GM12878 (cell line): Measurements from ENCODE around the gene LSAMP. TPM values are rescaled to one million over a fixed set of nuclear protein-coding genes. Genes with fewer than 3 reads are reported as not detected.

Source experiments
- ATAC-seq: fragments of 200-7000 bp; cut with Tn5 transposase; 3 replicates; pipeline ENCODE4 v1.9.1; 2020; ENCODE audit warnings: mild to moderate bottlenecking, moderate library complexity
- BruUV-seq: library from RNA; stranded (reverse); fragments of 400-500 nt; replicated peaks from 2 replicates; lab custom pipeline; 2021; lab: Mats Ljungman, UMichigan
- CTCF ChIA-PET: fragments of 300-600 bp; sonication (Branson Sonifier 250); formaldehyde crosslinking; extraction: SDS; loops from one replicate; lab custom pipeline; 2021; ENCODE audit warnings: inconsistent platforms; lab: Yijun Ruan, JAX
- POLR2A ChIA-PET: fragments of 350-600 bp; formaldehyde crosslinking; extraction: SDS; loops from one replicate; lab custom pipeline; 2021; ENCODE audit warnings: inconsistent platforms; lab: Charles Lee
- RAD21 ChIA-PET: fragments of 300-600 bp; sonication (Branson Sonifier 250); formaldehyde crosslinking; loops from one replicate; lab custom pipeline; 2023; ENCODE audit warnings: antibody characterized with exemption; ENCODE audit not compliant: unreplicated experiment; lab: Charles Lee
- SMC1A ChIA-PET: fragments of 300-600 bp; sonication (Branson Sonifier 250); formaldehyde crosslinking; loops from one replicate; lab custom pipeline; 2023; ENCODE audit not compliant: unreplicated experiment, uncharacterized antibody; lab: Charles Lee
- DNase-seq: peaks from one replicate; pipeline ENCODE4 v3.0.0-alpha.2; 2011; ENCODE audit warnings: low read depth, low spot score
- FAIRE-seq: peaks from 3 replicates; lab custom pipeline; 2011; peaks lifted over from hg19 to GRCh38; lab: Jason Lieb, UNC
- H2AFZ ChIP-seq: 2 replicates; pipeline ENCODE4 v1.6.0; 2011; ENCODE audit warnings: low read depth, low read length, control low read depth; ENCODE audit not compliant: control insufficient read depth
- H3K27ac ChIP-seq: 2 replicates; pipeline ENCODE4 v1.5.1; 2011; ENCODE audit warnings: control low read depth; ENCODE audit not compliant: control insufficient read depth, insufficient read depth
- H3K27me3 ChIP-seq, 2 experiments: replicated peaks in 1 of 2; 2 replicates each; pipeline versions ENCODE4 v1.6.0 to v1.6.1; 2011; ENCODE audit warnings: low read length in 1 of 2; ENCODE audit not compliant: control insufficient read depth in 2 of 2, insufficient read depth in 2 of 2
- H3K36me3 ChIP-seq, 2 experiments: 2 replicates each; pipeline ENCODE4 v1.5.1; 2011; ENCODE audit warnings: low read length in 1 of 2; ENCODE audit not compliant: control insufficient read depth in 2 of 2, insufficient read depth in 2 of 2
- H3K4me1 ChIP-seq: 2 replicates; pipeline ENCODE4 v1.6.1; 2011; ENCODE audit warnings: mild to moderate bottlenecking, low read length, moderate library complexity, mixed read lengths; ENCODE audit not compliant: control insufficient read depth, insufficient read depth
- H3K4me2 ChIP-seq: 2 replicates; pipeline ENCODE4 v1.6.0; 2011; ENCODE audit warnings: control low read depth; ENCODE audit not compliant: control insufficient read depth, insufficient read depth
- H3K4me3 ChIP-seq: fragments of 200-600 bp; sonication (generic); 2 replicates; pipeline ENCODE4 v1.5.1; 2016
- H3K79me2 ChIP-seq: 2 replicates; pipeline ENCODE4 v1.6.0; 2011; ENCODE audit warnings: low read length; ENCODE audit not compliant: control insufficient read depth, insufficient read depth
- H3K9ac ChIP-seq: 2 replicates; pipeline ENCODE4 v1.8.0; 2011; ENCODE audit warnings: low read length, control low read depth, mixed read lengths; ENCODE audit not compliant: control insufficient read depth, insufficient read depth
- H3K9me3 ChIP-seq: replicated peaks from 3 replicates; pipeline ENCODE4 v1.5.1; 2011; ENCODE audit warnings: mild to moderate bottlenecking, low read length; ENCODE audit not compliant: control insufficient read depth, insufficient read depth
- H4K20me1 ChIP-seq: 2 replicates; pipeline ENCODE4 v1.6.0; 2011; ENCODE audit not compliant: control insufficient read depth, insufficient read depth
- SP1 ChIP-seq: IDR thresholded peaks from one replicate; pipeline ENCODE4 v1.6.1; 2011; ENCODE audit warnings: low read depth, low read length
- TCF7 ChIP-seq: IDR thresholded peaks from 2 replicates; pipeline ENCODE4 v1.6.1; 2014; ENCODE audit warnings: antibody characterized with exemption, borderline replicate concordance
- WGBS: methylation state at CpG from one replicate; pipeline ENCODE4 v1.1.6; 2016; ENCODE audit warnings: low lambda C conversion rate; ENCODE audit not compliant: insufficient replicate concordance, insufficient coverage; ENCODE audit errors: missing lambda C conversion rate; 5-methylcytosine and 5-hydroxymethylcytosine counted together
- in situ Hi-C: fragments of 300-500 bp; cut with MboI; formaldehyde crosslinking; loops from 9 replicates; pipeline ENCODE4 v1.14.3; 2018; ENCODE audit warnings: mixed read lengths
- intact Hi-C: fragments of 100-400 bp; cut with micrococcal nuclease; formaldehyde crosslinking; loops from one replicate; pipeline ENCODE4 v1.14.2; 2022; ENCODE audit not compliant: unreplicated experiment
- polyA plus RNA-seq, 11 experiments: library from polyadenylated mRNA; depleted of rRNA in 4 of 11; unstranded in 6 of 11; stranded (reverse) in 5 of 11; fragments of >200 nt; fragmentation: Nextera tagmentation in 4 of 11; fragmentation: Illumina TruSeq in 1 of 11; extraction: Ambion mirVana in 4 of 11; extraction: Trizol in 1 of 11; gene quantifications; 1 replicate in 1 of 11; 2 replicates in 10 of 11; pipeline versions ENCODE4 v1.2.1 to v1.2.3, GENCODE V29; 2011 to 2016; ENCODE audit warnings: inconsistent platforms in 2 of 11, missing spikeins in 2 of 11, low read depth in 1 of 11
- total RNA-seq, 4 experiments: library from RNA; depleted of rRNA in 3 of 4; stranded (reverse); fragments of >200 nt in 3 of 4; fragmentation: Illumina TruSeq in 1 of 4; extraction: Trizol in 1 of 4; gene quantifications; 2 replicates each; pipeline versions ENCODE4 v1.2.1 to v1.2.3, GENCODE V29; 2013 to 2021
- TF ChIP-seq, protein P1 (sequence below): fragments of 450-650 bp; conservative IDR thresholded peaks from 2 replicates; pipeline ENCODE4 v1.6.1; 2017; ENCODE audit warnings: mild to moderate bottlenecking, moderate library complexity
- TF ChIP-seq, protein P2 (sequence below): fragments of 450-650 bp; IDR thresholded peaks from 2 replicates; pipeline ENCODE4 v1.6.1; 2018; ENCODE audit warnings: mild to moderate bottlenecking, low read depth, moderate library complexity; ENCODE audit not compliant: partially characterized antibody

The LSAMP gene
- total and polyA plus RNA-seq, 10 of the 15 experiments (the other 5 are each of a cell fraction or from before 2014, with no cell fraction given) = 2.0 to 12.7 (median 6.5) TPM

DNA sequence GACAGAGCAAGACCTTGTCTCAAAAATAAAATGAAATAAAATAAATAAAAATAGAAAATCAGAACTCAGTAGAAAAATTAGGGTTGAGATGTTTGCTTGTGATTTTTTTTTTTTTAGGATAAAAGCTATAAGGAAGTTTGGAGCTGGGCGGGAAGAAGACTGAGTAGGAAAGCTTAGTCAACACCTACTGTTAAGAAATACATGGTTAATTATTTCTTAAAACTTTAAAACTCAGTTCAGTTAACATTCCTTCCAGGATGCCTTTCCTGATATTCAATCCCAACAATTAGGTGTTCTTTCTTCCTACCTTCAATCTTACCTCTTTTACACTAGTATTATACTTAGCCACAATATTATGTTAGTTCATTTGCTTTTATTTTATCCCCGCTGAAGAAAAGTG lies 246.2 kb downstream of the LSAMP start:
- FAIRE-seq (no peak), DNase-seq (no peak), ATAC-seq (no peak)
- no TSS peak for BruUV-seq
- no peaks in the 10 kb centered on the region for H4K20me1 ChIP-seq
- no peaks in the 10 kb centered on the region for H3K27me3 ChIP-seq
- H3K4me3 ChIP-seq = no peak overlapping the region
- H3K4me1 ChIP-seq = no peaks in the 10 kb centered on the region
- TF ChIP-seq TCF7 = no peak
- TF ChIP-seq, protein P1, sequence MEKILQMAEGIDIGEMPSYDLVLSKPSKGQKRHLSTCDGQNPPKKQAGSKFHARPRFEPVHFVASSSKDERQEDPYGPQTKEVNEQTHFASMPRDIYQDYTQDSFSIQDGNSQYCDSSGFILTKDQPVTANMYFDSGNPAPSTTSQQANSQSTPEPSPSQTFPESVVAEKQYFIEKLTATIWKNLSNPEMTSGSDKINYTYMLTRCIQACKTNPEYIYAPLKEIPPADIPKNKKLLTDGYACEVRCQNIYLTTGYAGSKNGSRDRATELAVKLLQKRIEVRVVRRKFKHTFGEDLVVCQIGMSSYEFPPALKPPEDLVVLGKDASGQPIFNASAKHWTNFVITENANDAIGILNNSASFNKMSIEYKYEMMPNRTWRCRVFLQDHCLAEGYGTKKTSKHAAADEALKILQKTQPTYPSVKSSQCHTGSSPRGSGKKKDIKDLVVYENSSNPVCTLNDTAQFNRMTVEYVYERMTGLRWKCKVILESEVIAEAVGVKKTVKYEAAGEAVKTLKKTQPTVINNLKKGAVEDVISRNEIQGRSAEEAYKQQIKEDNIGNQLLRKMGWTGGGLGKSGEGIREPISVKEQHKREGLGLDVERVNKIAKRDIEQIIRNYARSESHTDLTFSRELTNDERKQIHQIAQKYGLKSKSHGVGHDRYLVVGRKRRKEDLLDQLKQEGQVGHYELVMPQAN = no peak
- TF ChIP-seq, protein P2, sequence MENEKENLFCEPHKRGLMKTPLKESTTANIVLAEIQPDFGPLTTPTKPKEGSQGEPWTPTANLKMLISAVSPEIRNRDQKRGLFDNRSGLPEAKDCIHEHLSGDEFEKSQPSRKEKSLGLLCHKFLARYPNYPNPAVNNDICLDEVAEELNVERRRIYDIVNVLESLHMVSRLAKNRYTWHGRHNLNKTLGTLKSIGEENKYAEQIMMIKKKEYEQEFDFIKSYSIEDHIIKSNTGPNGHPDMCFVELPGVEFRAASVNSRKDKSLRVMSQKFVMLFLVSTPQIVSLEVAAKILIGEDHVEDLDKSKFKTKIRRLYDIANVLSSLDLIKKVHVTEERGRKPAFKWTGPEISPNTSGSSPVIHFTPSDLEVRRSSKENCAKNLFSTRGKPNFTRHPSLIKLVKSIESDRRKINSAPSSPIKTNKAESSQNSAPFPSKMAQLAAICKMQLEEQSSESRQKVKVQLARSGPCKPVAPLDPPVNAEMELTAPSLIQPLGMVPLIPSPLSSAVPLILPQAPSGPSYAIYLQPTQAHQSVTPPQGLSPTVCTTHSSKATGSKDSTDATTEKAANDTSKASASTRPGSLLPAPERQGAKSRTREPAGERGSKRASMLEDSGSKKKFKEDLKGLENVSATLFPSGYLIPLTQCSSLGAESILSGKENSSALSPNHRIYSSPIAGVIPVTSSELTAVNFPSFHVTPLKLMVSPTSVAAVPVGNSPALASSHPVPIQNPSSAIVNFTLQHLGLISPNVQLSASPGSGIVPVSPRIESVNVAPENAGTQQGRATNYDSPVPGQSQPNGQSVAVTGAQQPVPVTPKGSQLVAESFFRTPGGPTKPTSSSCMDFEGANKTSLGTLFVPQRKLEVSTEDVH = no peak
- TF ChIP-seq SP1 = no peak
- no peaks in the 10 kb centered on the region for H3K79me2 ChIP-seq
- no peak overlapping the region for H3K9ac ChIP-seq
- no peaks in the 10 kb centered on the region for H3K9me3 ChIP-seq
- ChIA-PET RAD21 (no interaction called here), CTCF (no interaction called here), POLR2A (no interaction called here), SMC1A (interaction anchor here (1.7 kb wide), 1 partner anchor 14 kb away, joined by 3 read pairs; no protein-coding TSS in a partner anchor)
- intact Hi-C loops = no loop called here
- WGBS = 52% methylated on average over 2 of the region's 2 CpGs
- H2AFZ ChIP-seq = no peak overlapping the region
- H3K4me2 ChIP-seq = no peak overlapping the region
- no peaks in the 10 kb centered on the region for H3K36me3 ChIP-seq
- in situ Hi-C loops = no loop called here
- no peak overlapping the region for H3K27ac ChIP-seq
